SU-DHL-6 (cell line): ENCODE measurements around the gene SYNM.

Experiments
- EZH2phosphoT487 ChIP-seq: fragments of 200-600 bp; sonication (generic), shearing (Covaris generic); conservative IDR thresholded peaks from 2 replicates; pipeline ENCODE4 v1.6.1; 2018; ENCODE audit warnings: mild to moderate bottlenecking, antibody characterized with exemption, low read length, moderate library complexity, mixed read lengths
- TF ChIP-seq, protein P1 (sequence below): fragments of 200-600 bp; sonication (generic); IDR thresholded peaks from one replicate; pipeline ENCODE4 v1.5.1; 2017; ENCODE audit warnings: antibody characterized with exemption, mild to moderate bottlenecking, low read length, moderate library complexity; ENCODE audit not compliant: insufficient read depth, poor library complexity, severe bottlenecking

DNA sequence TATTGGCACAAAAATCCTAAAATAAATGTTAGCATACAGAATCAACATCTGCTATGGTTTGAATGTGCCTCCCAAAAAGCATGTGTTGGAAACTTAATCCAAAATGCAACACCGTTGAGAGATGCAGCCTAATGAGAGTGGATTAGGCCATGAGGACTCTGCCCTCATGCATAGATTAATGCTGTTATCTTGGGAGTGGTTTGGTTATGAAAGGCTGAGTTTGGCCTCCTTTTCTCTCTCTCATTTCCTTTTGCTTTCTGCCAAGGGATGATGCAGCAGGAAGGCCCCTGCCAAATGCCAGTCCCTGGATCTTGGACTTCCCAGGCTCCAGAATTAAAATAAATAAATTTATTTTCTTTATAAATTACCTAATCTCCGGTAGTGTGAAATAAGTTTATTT, 49.4 kb downstream of the SYNM start:
- TF ChIP-seq, protein P1, sequence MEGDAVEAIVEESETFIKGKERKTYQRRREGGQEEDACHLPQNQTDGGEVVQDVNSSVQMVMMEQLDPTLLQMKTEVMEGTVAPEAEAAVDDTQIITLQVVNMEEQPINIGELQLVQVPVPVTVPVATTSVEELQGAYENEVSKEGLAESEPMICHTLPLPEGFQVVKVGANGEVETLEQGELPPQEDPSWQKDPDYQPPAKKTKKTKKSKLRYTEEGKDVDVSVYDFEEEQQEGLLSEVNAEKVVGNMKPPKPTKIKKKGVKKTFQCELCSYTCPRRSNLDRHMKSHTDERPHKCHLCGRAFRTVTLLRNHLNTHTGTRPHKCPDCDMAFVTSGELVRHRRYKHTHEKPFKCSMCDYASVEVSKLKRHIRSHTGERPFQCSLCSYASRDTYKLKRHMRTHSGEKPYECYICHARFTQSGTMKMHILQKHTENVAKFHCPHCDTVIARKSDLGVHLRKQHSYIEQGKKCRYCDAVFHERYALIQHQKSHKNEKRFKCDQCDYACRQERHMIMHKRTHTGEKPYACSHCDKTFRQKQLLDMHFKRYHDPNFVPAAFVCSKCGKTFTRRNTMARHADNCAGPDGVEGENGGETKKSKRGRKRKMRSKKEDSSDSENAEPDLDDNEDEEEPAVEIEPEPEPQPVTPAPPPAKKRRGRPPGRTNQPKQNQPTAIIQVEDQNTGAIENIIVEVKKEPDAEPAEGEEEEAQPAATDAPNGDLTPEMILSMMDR: no peak
- no peak for TF ChIP-seq EZH2phosphoT487
